Measurements from ENCODE around the gene PLEKHG4B. TPM values are rescaled to one million over a fixed set of nuclear protein-coding genes. Genes with fewer than 3 reads are reported as not detected.

PLEKHG4B gene
- total RNA-seq, 1 experiment from 2014 or later = 51.4 TPM

- TF ChIP-seq ZSCAN18 (CRISPR knock-in tag; IDR thresholded peaks at IDR 0.05) (no peak), KAT7 (CRISPR knock-in tag; IDR thresholded peaks at IDR 0.05; ENCODE audit: borderline replicate concordance) (no peak), IRF1 (CRISPR knock-in tag; IDR thresholded peaks at IDR 0.05) (no peak), TP53 (CRISPR knock-in tag; IDR thresholded peaks at IDR 0.05) (no peak), NFYB (CRISPR knock-in tag; conservative IDR thresholded peaks at IDR 0.05; ENCODE audit: low read depth) (0 out of 2 replicates have a peak, but pooled peaks have one; percentile 5), GRHL2 (CRISPR knock-in tag; IDR thresholded peaks at IDR 0.05; ENCODE audit: insufficient replicate concordance, severe bottlenecking) (no peak), ATF1 (CRISPR knock-in tag; IDR thresholded peaks at IDR 0.05) (no peak), RELA (CRISPR knock-in tag; IDR thresholded peaks at IDR 0.05; ENCODE audit: borderline replicate concordance) (no peak), NR2C2 (CRISPR knock-in tag; IDR thresholded peaks at IDR 0.05) (no peak), MYBL2 (CRISPR knock-in tag; IDR thresholded peaks at IDR 0.05) (no peak), FOXJ3 (CRISPR knock-in tag; IDR thresholded peaks at IDR 0.05; ENCODE audit: borderline replicate concordance) (no peak), ZNF532 (CRISPR knock-in tag; IDR thresholded peaks at IDR 0.05; ENCODE audit: borderline replicate concordance) (no peak), AFF4 (CRISPR knock-in tag; IDR thresholded peaks at IDR 0.05; ENCODE audit: borderline replicate concordance) (no peak), MLX (CRISPR knock-in tag; IDR thresholded peaks at IDR 0.05) (no peak), IRF2 (CRISPR knock-in tag; IDR thresholded peaks at IDR 0.05; ENCODE audit: borderline replicate concordance, low read depth) (no peak), ESRRA (CRISPR knock-in tag; IDR thresholded peaks at IDR 0.05; ENCODE audit: borderline replicate concordance) (peak; percentile 51; the same call in 1 of the 2 replicates), ZMAT4 (CRISPR knock-in tag; IDR thresholded peaks at IDR 0.05) (no peak), SP1 (CRISPR knock-in tag; conservative IDR thresholded peaks at IDR 0.05) (no peak), HMGA2 (CRISPR knock-in tag; IDR thresholded peaks at IDR 0.05) (no peak), NFATC4 (CRISPR knock-in tag; IDR thresholded peaks at IDR 0.05) (no peak), MAX (CRISPR knock-in tag; IDR thresholded peaks at IDR 0.05) (no peak), PRDM15 (CRISPR knock-in tag; IDR thresholded peaks at IDR 0.05) (no peak)
Measured at GRCh38 chr5:218457-219291, 126.7 kb downstream of the PLEKHG4B start (continued).

Measured in WTC11 (cell line).